ENCODE measurements around the gene LGR6. TPM values are rescaled to one million over a fixed set of nuclear protein-coding genes. Genes with fewer than 3 reads are reported as not detected.

LGR6 gene
- polyA plus RNA-seq, 3 donors: not detected

DNA sequence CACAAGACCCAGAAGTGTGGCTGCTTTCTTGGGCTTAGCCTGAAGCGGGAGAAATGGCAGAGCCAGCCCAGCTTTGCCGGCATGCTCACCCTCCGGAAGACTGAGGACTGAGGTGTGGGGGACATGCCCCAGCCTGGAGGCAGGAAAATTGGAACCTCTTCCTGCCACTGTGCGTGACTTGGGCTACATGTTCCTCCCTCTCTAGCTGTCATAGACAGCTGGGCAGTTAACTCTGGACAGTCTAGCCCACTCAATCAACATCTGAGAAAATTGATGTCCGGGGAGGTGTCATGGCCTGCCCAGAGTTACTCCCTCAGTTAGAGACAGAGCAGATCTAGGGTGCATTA, 88.4 kb downstream of the LGR6 start:
- Histone ChIP-seq H3K4me2 (replicated peaks; ENCODE audit: extremely low read depth, low read length, poor library complexity, severe bottlenecking) (no peak overlapping the region), H2AFZ (ENCODE audit: insufficient read depth, low read depth, low read length, poor library complexity, severe bottlenecking) (no peak overlapping the region), H3K9ac (ENCODE audit: insufficient read depth, low read length, poor library complexity, severe bottlenecking) (no peak overlapping the region), H3K27ac (ENCODE audit: low read depth in 1 of 2, low read length in 2 of 2) (no peak overlapping the region), H3K4me3 (replicated peaks in 1 of 3; ENCODE audit: low read depth in 2 of 3, low read length in 3 of 3) (no peak overlapping the region), H3K4me1 (ENCODE audit: control insufficient read depth in 1 of 2, insufficient read depth in 2 of 2, low read length in 2 of 2) (no peaks in the 10 kb centered on the region), H3K9me3 (replicated peaks in 1 of 2; ENCODE audit: control insufficient read depth in 1 of 2, insufficient read depth in 1 of 2, low read length in 2 of 2) (no peaks in the 10 kb centered on the region), H3K36me3 (replicated peaks in 1 of 2; ENCODE audit: control insufficient read depth in 1 of 2, insufficient read depth in 2 of 2, low read length in 2 of 2) (no peaks in the 10 kb centered on the region), H4K20me1 (ENCODE audit: insufficient read depth, low read length) (no peaks in the 10 kb centered on the region), H3K79me2 (ENCODE audit: insufficient read depth, low read length) (no peaks in the 10 kb centered on the region), H3K27me3 (ENCODE audit: control insufficient read depth in 2 of 2, insufficient read depth in 2 of 2, low read length in 2 of 2) (peaks cover 7 to 17% of the 10 kb centered on the region in 2 donors)
- H3K27me3 Mint-ChIP-seq (ENCODE audit: low read depth in 3 of 3): peaks cover 19 to 48% (median 20%) of the 10 kb centered on the region in 3 donors
- no peak overlapping the region for H3K27ac Mint-ChIP-seq
- peak overlapping the region in 1 of 2 donors; percentile 22 for H3K4me3 Mint-ChIP-seq
- H3K36me3 Mint-ChIP-seq: no peaks in the 10 kb centered on the region
- intact Hi-C loops (cut with micrococcal nuclease): no loop called here
- H3K9me3 Mint-ChIP-seq: no peaks in the 10 kb centered on the region
- H3K4me1 Mint-ChIP-seq: no peaks in the 10 kb centered on the region
- 85% methylated on average over 4 of the region's 5 CpGs for WGBS (ENCODE audit: insufficient coverage)
- DNase-seq: no peak
- TF ChIP-seq, protein P1, sequence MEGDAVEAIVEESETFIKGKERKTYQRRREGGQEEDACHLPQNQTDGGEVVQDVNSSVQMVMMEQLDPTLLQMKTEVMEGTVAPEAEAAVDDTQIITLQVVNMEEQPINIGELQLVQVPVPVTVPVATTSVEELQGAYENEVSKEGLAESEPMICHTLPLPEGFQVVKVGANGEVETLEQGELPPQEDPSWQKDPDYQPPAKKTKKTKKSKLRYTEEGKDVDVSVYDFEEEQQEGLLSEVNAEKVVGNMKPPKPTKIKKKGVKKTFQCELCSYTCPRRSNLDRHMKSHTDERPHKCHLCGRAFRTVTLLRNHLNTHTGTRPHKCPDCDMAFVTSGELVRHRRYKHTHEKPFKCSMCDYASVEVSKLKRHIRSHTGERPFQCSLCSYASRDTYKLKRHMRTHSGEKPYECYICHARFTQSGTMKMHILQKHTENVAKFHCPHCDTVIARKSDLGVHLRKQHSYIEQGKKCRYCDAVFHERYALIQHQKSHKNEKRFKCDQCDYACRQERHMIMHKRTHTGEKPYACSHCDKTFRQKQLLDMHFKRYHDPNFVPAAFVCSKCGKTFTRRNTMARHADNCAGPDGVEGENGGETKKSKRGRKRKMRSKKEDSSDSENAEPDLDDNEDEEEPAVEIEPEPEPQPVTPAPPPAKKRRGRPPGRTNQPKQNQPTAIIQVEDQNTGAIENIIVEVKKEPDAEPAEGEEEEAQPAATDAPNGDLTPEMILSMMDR (IDR thresholded peaks at IDR 0.05): no peak

DNA sequence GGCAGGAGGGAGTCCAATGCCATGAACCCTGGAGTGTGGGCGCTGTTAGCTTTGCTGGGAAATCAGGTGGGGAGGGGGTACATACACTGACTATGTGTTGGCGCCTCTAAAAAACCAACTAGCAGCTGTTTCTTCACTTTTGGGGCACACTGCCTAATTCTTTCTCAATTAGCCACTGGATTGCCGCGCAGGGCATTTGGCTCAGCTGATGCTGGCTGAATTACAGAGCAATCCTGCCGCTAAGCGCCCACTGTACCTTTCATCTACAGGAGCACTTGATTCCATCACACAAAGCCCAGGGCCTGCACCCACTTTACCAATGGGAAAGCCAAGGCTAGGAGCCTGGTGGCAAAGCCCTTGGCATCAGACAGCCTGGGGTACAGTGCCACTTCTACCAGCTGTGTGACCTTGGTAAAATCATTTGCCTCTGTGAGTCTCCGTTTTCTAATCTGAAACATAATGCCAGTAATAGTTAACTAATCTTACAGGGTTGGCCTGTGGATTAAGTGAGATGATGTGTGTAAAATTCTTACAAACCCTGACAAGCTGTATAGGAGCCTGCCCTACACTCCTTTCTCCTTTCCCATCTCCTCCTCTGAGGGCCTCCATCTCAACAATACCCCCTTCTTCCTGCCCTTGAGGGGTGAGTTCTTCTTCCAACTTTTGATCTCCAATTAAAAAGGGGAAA, 89.1 kb downstream of the LGR6 start:
- Mint-ChIP-seq H3K4me1 (no peaks in the 10 kb centered on the region), H3K27ac (no peak overlapping the region), H3K4me3 (peak overlapping the region in 1 of 2 donors; percentile 30), H3K36me3 (no peaks in the 10 kb centered on the region), H3K27me3 (ENCODE audit: low read depth in 3 of 3) (peaks cover 19 to 52% (median 20%) of the 10 kb centered on the region in 3 donors), H3K9me3 (no peaks in the 10 kb centered on the region)
- H3K27ac ChIP-seq (ENCODE audit: low read depth in 1 of 2, low read length in 2 of 2): no peak overlapping the region
- H2AFZ ChIP-seq (ENCODE audit: insufficient read depth, low read depth, low read length, poor library complexity, severe bottlenecking): no peak overlapping the region
- H4K20me1 ChIP-seq (ENCODE audit: insufficient read depth, low read length): no peaks in the 10 kb centered on the region
- H3K27me3 ChIP-seq (ENCODE audit: control insufficient read depth in 2 of 2, insufficient read depth in 2 of 2, low read length in 2 of 2): peaks cover 9 to 17% of the 10 kb centered on the region in 2 donors
- no peaks in the 10 kb centered on the region for H3K36me3 ChIP-seq (replicated peaks in 1 of 2; ENCODE audit: control insufficient read depth in 1 of 2, insufficient read depth in 2 of 2, low read length in 2 of 2)
- H3K4me2 ChIP-seq (replicated peaks; ENCODE audit: extremely low read depth, low read length, poor library complexity, severe bottlenecking): no peak overlapping the region
- no peaks in the 10 kb centered on the region for H3K9me3 ChIP-seq (replicated peaks in 1 of 2; ENCODE audit: control insufficient read depth in 1 of 2, insufficient read depth in 1 of 2, low read length in 2 of 2)
- no peak for DNase-seq
- TF ChIP-seq, protein P1 (IDR thresholded peaks at IDR 0.05): no peak
- no peaks in the 10 kb centered on the region for H3K4me1 ChIP-seq (ENCODE audit: control insufficient read depth in 1 of 2, insufficient read depth in 2 of 2, low read length in 2 of 2)
- no peaks in the 10 kb centered on the region for H3K79me2 ChIP-seq (ENCODE audit: insufficient read depth, low read length)
- intact Hi-C loops (cut with micrococcal nuclease): no loop called here
- 91% methylated on average over 5 of the region's 7 CpGs for WGBS (ENCODE audit: insufficient coverage)
- no peak overlapping the region for H3K9ac ChIP-seq (ENCODE audit: insufficient read depth, low read length, poor library complexity, severe bottlenecking)
- no peak overlapping the region for H3K4me3 ChIP-seq (replicated peaks in 1 of 3; ENCODE audit: low read depth in 2 of 3, low read length in 3 of 3)
